ENCODE measurements around the gene HSD17B1.
A peak's percentile ranks its signal among the peaks of the same experiment; 100 is the strongest.

HSD17B1 gene

DNA sequence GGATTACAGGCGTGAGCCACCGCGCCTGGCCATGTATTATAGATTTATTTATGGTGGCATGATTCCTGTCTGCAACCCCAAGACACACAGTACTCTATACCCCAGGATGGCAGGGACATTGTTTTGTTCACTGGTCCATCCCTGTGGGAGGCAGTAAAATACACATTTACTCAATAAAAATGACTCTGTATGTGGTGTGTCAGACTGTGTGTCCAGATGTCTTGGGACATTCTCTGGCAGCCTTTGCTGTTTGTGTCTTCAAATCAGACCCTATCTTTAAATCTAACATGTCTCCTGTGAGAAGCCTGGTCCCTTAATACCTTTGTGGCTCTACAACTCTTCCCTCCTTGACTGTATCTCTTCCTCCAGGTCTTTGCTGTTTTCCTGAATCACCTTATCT lies 7.5 kb downstream of the HSD17B1 start:
- no peak overlapping the region for H4K91ac ChIP-seq (ENCODE audit: low read length)
- no peak overlapping the region for H3K23ac ChIP-seq (ENCODE audit: low read length in 2 of 2)
- H3K36me3 ChIP-seq (ENCODE audit: control insufficient read depth in 1 of 2, insufficient read depth in 2 of 2, low read depth in 1 of 2, low read length in 2 of 2), result peaks cover 19 to 24% of the 10 kb centered on the region in 2 experiments
- H3K9me3 ChIP-seq (ENCODE audit: control insufficient read depth, low read length), result no peaks in the 10 kb centered on the region
- no peak overlapping the region for H3K14ac ChIP-seq (ENCODE audit: low read length in 2 of 2)
- H2BK5ac ChIP-seq (ENCODE audit: low read depth, low read length, poor library complexity, severe bottlenecking), result no peak overlapping the region
- H3K27me3 ChIP-seq (ENCODE audit: control insufficient read depth in 1 of 2, insufficient read depth in 1 of 2, low read length in 2 of 2), result no peaks in the 10 kb centered on the region
- peaks cover 36% of the 10 kb centered on the region for H3K4me1 ChIP-seq (ENCODE audit: control insufficient read depth, insufficient read depth, low read depth, low read length)
- H4K8ac ChIP-seq (ENCODE audit: low read length), result no peak overlapping the region
- H2BK120ac ChIP-seq (ENCODE audit: low read depth, low read length), result no peak overlapping the region
- WGBS, result no CpG with 5 or more reads among the region's 3 CpGs
- DNase-seq, result no peak
- no peak overlapping the region for H3K4me3 ChIP-seq (ENCODE audit: insufficient read depth in 1 of 2, low read depth in 1 of 2, low read length in 2 of 2)
- H3K18ac ChIP-seq (ENCODE audit: low read depth in 1 of 2, low read length in 2 of 2), result no peak overlapping the region
- H2BK12ac ChIP-seq (ENCODE audit: low read length in 2 of 2), result no peak overlapping the region
- no peak overlapping the region for H3K27ac ChIP-seq (ENCODE audit: low read length, poor library complexity, severe bottlenecking)
- no peak overlapping the region for H3K4me2 ChIP-seq (ENCODE audit: low read length, poor library complexity, severe bottlenecking)
- no peak overlapping the region for H3K4ac ChIP-seq (ENCODE audit: low read depth in 1 of 2, low read length in 2 of 2)
- no peak overlapping the region for H2AFZ ChIP-seq (ENCODE audit: low read depth, low read length)
- H2BK15ac ChIP-seq (ENCODE audit: low read depth, poor library complexity, severe bottlenecking), result no peak overlapping the region
- H3K9ac ChIP-seq (ENCODE audit: low read length), result peak overlapping the region; percentile 28
- peaks cover 14% of the 10 kb centered on the region for H3K79me1 ChIP-seq (replicated peaks; ENCODE audit: low read length, poor library complexity, severe bottlenecking)
- H2AK5ac ChIP-seq (ENCODE audit: low read length, severe bottlenecking), result no peak overlapping the region

DNA sequence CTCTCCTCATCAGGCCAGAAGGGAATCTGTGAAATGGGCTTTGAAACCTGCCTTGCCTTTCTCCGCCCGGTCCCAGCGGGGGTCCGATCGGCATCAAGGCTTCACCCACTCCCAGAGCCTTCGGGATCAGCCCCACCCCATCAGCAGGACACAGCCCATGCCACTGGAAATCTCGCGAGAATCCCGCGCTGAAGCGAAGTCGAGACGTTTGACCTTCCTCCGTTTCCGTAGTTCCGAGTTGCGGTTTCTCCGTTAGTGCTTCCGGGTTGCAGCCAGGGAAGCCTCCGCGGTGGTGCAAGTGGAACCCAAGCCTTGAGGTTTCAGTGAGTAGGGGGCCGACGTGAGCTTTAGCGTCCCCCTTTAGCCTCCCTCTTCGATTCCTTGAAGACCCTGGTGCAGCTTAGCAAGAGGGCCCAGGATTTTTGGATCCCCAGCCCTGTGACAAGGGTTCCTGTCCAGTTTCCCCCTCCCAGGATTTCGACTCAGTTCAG lies 9.2 kb downstream of the HSD17B1 start, which contains the start of gene COASY:
COASY (plus strand) TSS at position 252 of the 491 bp plus-strand sequence. CDS start 475 bp downstream, outside the sequence.
- Histone ChIP-seq H2BK5ac (ENCODE audit: low read depth, low read length, poor library complexity, severe bottlenecking) (peak within 1 kb of the TSS; percentile 82), H4K91ac (ENCODE audit: low read length) (peak within 1 kb of the TSS; percentile 97), H3K27me3 (ENCODE audit: control insufficient read depth in 1 of 2, insufficient read depth in 1 of 2, low read length in 2 of 2) (no peaks in the 10 kb centered on the region), H3K14ac (ENCODE audit: low read length in 2 of 2) (peak within 1 kb of the TSS in 1 of 2 experiments; percentile 91), H2AK5ac (ENCODE audit: low read length, severe bottlenecking) (peak within 1 kb of the TSS; percentile 99), H2BK12ac (ENCODE audit: low read length in 2 of 2) (peak within 1 kb of the TSS; percentile 46 to 67), H2BK15ac (ENCODE audit: low read depth, poor library complexity, severe bottlenecking) (peak within 1 kb of the TSS; percentile 36), H3K4me2 (ENCODE audit: low read length, poor library complexity, severe bottlenecking) (peak within 1 kb of the TSS; percentile 94), H3K4me1 (ENCODE audit: control insufficient read depth, insufficient read depth, low read depth, low read length) (peaks cover 39% of the 10 kb centered on the region), H3K27ac (ENCODE audit: low read length, poor library complexity, severe bottlenecking) (peak within 1 kb of the TSS; percentile 80), H3K23ac (ENCODE audit: low read length in 2 of 2) (no peak within 1 kb of the TSS), H2BK120ac (ENCODE audit: low read depth, low read length) (peak within 1 kb of the TSS; percentile 81), H3K4ac (ENCODE audit: low read depth in 1 of 2, low read length in 2 of 2) (peak within 1 kb of the TSS; percentile 98), H3K4me3 (ENCODE audit: insufficient read depth in 1 of 2, low read depth in 1 of 2, low read length in 2 of 2) (peak within 1 kb of the TSS; percentile 78 to 95), H4K8ac (ENCODE audit: low read length) (peak within 1 kb of the TSS; percentile 99), H3K36me3 (ENCODE audit: control insufficient read depth in 1 of 2, insufficient read depth in 2 of 2, low read depth in 1 of 2, low read length in 2 of 2) (peaks cover 33 to 40% of the 10 kb centered on the region in 2 experiments), H2AFZ (ENCODE audit: low read depth, low read length) (peak within 1 kb of the TSS; percentile 77), H3K18ac (ENCODE audit: low read depth in 1 of 2, low read length in 2 of 2) (peak within 1 kb of the TSS; percentile 85 to 96), H3K79me1 (replicated peaks; ENCODE audit: low read length, poor library complexity, severe bottlenecking) (peaks cover 21% of the 10 kb centered on the region), H3K9me3 (ENCODE audit: control insufficient read depth, low read length) (no peaks in the 10 kb centered on the region), H3K9ac (ENCODE audit: low read length) (peak within 1 kb of the TSS; percentile 97)
- WGBS, result 1% methylated on average over 26 of the region's 26 CpGs
- peak; percentile 97 for DNase-seq

DNA sequence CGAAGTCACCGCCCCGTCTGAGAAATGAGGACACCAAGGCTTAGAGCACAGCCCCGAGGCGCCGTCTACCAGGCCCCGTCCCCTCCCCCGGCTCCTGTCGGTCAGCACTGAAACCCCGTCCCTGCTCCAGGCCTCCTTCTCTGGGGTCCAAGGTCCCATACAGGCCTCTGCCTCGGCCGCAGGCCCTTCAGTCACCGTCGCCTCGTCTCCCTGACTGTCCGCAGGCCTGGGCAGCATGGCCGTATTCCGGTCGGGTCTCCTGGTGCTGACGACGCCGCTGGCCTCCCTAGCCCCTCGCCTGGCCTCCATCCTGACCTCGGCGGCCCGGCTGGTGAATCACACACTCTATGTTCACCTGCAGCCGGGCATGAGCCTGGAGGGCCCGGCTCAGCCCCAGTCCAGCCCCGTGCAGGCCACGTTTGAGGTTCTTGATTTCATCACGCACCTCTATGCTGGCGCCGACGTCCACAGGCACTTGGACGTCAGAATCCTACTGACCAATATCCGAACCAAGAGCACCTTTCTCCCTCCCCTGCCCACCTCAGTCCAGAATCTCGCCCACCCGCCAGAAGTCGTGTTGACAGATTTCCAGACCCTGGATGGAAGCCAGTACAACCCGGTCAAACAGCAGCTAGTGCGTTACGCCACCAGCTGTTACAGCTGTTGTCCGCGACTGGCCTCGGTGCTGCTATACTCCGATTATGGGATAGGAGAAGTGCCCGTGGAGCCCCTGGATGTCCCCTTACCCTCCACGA lies 9.8 kb downstream of the HSD17B1 start:
- peak overlapping the region; percentile 94 for H3K4me2 ChIP-seq (ENCODE audit: low read length, poor library complexity, severe bottlenecking)

DNA sequence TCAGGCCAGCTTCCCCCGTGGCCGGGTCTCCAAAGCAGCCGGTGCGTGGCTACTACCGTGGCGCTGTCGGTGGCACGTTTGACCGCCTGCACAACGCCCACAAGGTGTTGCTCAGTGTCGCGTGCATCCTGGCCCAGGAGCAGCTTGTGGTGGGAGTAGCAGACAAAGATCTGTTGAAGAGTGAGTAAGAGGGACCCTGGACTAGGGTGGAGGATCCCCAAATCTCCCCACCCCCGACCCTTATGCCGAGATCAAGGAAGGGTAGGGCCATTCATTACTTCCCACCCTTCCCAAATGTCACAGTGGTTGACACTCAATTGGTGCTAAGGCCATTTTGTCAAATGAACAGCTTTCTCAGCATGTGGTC lies 10.4 kb downstream of the HSD17B1 start:
- H3K4ac ChIP-seq (ENCODE audit: low read depth in 1 of 2, low read length in 2 of 2), result peak overlapping the region in 1 of 2 experiments; percentile 98
- H3K27ac ChIP-seq (ENCODE audit: low read length, poor library complexity, severe bottlenecking), result no peak overlapping the region
- no peak overlapping the region for H2BK12ac ChIP-seq (ENCODE audit: low read length in 2 of 2)
- peak overlapping the region in 1 of 2 experiments; percentile 19 for H3K18ac ChIP-seq (ENCODE audit: low read depth in 1 of 2, low read length in 2 of 2)
- H2AK5ac ChIP-seq (ENCODE audit: low read length, severe bottlenecking), result no peak overlapping the region
- no peak overlapping the region for H2BK15ac ChIP-seq (ENCODE audit: low read depth, poor library complexity, severe bottlenecking)
- WGBS, result 97% methylated on average over 12 of the region's 14 CpGs
- peaks cover 24% of the 10 kb centered on the region for H3K79me1 ChIP-seq (replicated peaks; ENCODE audit: low read length, poor library complexity, severe bottlenecking)
- no peaks in the 10 kb centered on the region for H3K27me3 ChIP-seq (ENCODE audit: control insufficient read depth in 1 of 2, insufficient read depth in 1 of 2, low read length in 2 of 2)
- no peak overlapping the region for H2AFZ ChIP-seq (ENCODE audit: low read depth, low read length)
- peak overlapping the region; percentile 97 for H3K9ac ChIP-seq (ENCODE audit: low read length)
- no peak for DNase-seq
- no peak overlapping the region for H2BK120ac ChIP-seq (ENCODE audit: low read depth, low read length)
- H3K4me2 ChIP-seq (ENCODE audit: low read length, poor library complexity, severe bottlenecking), result peak overlapping the region; percentile 94
- no peaks in the 10 kb centered on the region for H3K9me3 ChIP-seq (ENCODE audit: control insufficient read depth, low read length)
- H3K23ac ChIP-seq (ENCODE audit: low read length in 2 of 2), result no peak overlapping the region
- peaks cover 42% of the 10 kb centered on the region for H3K4me1 ChIP-seq (ENCODE audit: control insufficient read depth, insufficient read depth, low read depth, low read length)
- no peak overlapping the region for H3K14ac ChIP-seq (ENCODE audit: low read length in 2 of 2)
- peak overlapping the region; percentile 14 for H4K91ac ChIP-seq (ENCODE audit: low read length)
- H3K36me3 ChIP-seq (ENCODE audit: control insufficient read depth in 1 of 2, insufficient read depth in 2 of 2, low read depth in 1 of 2, low read length in 2 of 2), result peaks cover 33 to 40% of the 10 kb centered on the region in 2 experiments
- no peak overlapping the region for H2BK5ac ChIP-seq (ENCODE audit: low read depth, low read length, poor library complexity, severe bottlenecking)
- H3K4me3 ChIP-seq (ENCODE audit: insufficient read depth in 1 of 2, low read depth in 1 of 2, low read length in 2 of 2), result peak overlapping the region; percentile 78 to 95
- peak overlapping the region; percentile 98 for H4K8ac ChIP-seq (ENCODE audit: low read length)

More for the DNA sequence above, 9.8 kb downstream of the HSD17B1 start:
- H4K91ac ChIP-seq (ENCODE audit: low read length), result peak overlapping the region; percentile 97
- H4K8ac ChIP-seq (ENCODE audit: low read length), result peak overlapping the region; percentile 98
- peak overlapping the region; percentile 36 for H2BK15ac ChIP-seq (ENCODE audit: low read depth, poor library complexity, severe bottlenecking)
- peak overlapping the region; percentile 78 to 95 for H3K4me3 ChIP-seq (ENCODE audit: insufficient read depth in 1 of 2, low read depth in 1 of 2, low read length in 2 of 2)
- H2BK12ac ChIP-seq (ENCODE audit: low read length in 2 of 2), result peak overlapping the region; percentile 46 to 67
- peak overlapping the region; percentile 80 for H3K27ac ChIP-seq (ENCODE audit: low read length, poor library complexity, severe bottlenecking)
- H3K79me1 ChIP-seq (replicated peaks; ENCODE audit: low read length, poor library complexity, severe bottlenecking), result peaks cover 24% of the 10 kb centered on the region
- H3K14ac ChIP-seq (ENCODE audit: low read length in 2 of 2), result peak overlapping the region in 1 of 2 experiments; percentile 3
- 23% methylated on average over 48 of the region's 48 CpGs for WGBS
- peak overlapping the region; percentile 86 for H2AK5ac ChIP-seq (ENCODE audit: low read length, severe bottlenecking)
- H3K23ac ChIP-seq (ENCODE audit: low read length in 2 of 2), result no peak overlapping the region
- peak overlapping the region; percentile 82 for H2BK5ac ChIP-seq (ENCODE audit: low read depth, low read length, poor library complexity, severe bottlenecking)
- peak overlapping the region; percentile 81 for H2BK120ac ChIP-seq (ENCODE audit: low read depth, low read length)
- H2AFZ ChIP-seq (ENCODE audit: low read depth, low read length), result no peak overlapping the region
- peak overlapping the region; percentile 97 for H3K9ac ChIP-seq (ENCODE audit: low read length)
- peak overlapping the region; percentile 92 to 98 for H3K4ac ChIP-seq (ENCODE audit: low read depth in 1 of 2, low read length in 2 of 2)
- no peaks in the 10 kb centered on the region for H3K9me3 ChIP-seq (ENCODE audit: control insufficient read depth, low read length)
- DNase-seq, result no peak
- peak overlapping the region; percentile 71 to 85 for H3K18ac ChIP-seq (ENCODE audit: low read depth in 1 of 2, low read length in 2 of 2)
- peaks cover 33 to 40% of the 10 kb centered on the region in 2 experiments for H3K36me3 ChIP-seq (ENCODE audit: control insufficient read depth in 1 of 2, insufficient read depth in 2 of 2, low read depth in 1 of 2, low read length in 2 of 2)
- H3K27me3 ChIP-seq (ENCODE audit: control insufficient read depth in 1 of 2, insufficient read depth in 1 of 2, low read length in 2 of 2), result no peaks in the 10 kb centered on the region
- peaks cover 39% of the 10 kb centered on the region for H3K4me1 ChIP-seq (ENCODE audit: control insufficient read depth, insufficient read depth, low read depth, low read length)

All from mesenchymal stem cell (in vitro differentiated cells and primary cell).